HG03520 (cell line): ENCODE measurements around the gene GALR1.

ENCODE experiments used
- ATAC-seq: cut with Tn5 transposase; IDR thresholded peaks from one replicate; pipeline ENCODE4 v1.9.1; 2021; ENCODE audit warnings: mild to moderate bottlenecking, moderate library complexity; ENCODE audit not compliant: unreplicated experiment

The GALR1 gene

DNA sequence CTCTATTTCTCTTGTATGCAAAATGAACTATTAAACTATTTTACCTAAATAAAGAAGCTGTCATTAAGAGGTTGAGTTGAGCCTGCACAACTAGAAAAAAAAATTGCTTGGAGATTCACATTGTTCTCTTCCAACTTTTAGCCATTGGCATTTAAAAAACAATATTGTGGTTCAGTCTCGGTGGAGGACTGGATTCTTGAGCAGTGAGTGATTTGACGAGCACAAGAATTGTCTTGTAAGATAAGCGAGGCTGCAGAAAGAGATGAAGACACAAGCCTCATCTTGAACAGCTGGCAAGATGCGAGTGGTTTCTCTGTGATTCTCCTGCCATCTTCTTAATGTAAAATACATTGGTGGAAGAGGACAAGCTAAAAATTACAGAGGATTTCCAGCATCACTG is 67.0 kb downstream of the GALR1 start:
- no peak for ATAC-seq

DNA sequence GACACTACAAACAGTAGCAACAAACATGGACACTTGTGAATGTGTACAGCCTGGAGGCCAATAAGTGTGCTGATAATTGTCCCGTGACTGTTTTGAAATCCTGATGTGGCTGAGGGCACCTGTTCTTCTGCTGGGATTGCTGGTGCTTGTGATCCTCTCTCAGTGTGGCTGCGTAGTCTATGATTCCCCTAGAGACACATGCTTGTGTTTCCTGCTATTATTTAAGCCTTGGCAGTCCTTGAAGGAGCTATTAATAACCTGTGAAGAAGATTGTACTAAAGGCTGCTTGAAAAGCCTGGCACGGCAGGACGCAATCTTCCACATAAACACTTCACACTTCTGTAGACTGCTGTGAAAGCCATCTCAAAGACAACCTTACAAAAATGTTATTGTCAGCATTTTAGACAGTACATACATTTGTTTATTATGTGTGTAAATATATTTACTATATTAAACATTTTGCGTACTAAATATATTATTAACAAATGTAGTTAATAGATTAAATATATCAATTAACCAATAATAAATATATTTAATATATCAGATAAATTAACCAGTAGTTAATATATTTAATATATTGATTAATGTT is 71.4 kb downstream of the GALR1 start:
- ATAC-seq: no peak

DNA sequence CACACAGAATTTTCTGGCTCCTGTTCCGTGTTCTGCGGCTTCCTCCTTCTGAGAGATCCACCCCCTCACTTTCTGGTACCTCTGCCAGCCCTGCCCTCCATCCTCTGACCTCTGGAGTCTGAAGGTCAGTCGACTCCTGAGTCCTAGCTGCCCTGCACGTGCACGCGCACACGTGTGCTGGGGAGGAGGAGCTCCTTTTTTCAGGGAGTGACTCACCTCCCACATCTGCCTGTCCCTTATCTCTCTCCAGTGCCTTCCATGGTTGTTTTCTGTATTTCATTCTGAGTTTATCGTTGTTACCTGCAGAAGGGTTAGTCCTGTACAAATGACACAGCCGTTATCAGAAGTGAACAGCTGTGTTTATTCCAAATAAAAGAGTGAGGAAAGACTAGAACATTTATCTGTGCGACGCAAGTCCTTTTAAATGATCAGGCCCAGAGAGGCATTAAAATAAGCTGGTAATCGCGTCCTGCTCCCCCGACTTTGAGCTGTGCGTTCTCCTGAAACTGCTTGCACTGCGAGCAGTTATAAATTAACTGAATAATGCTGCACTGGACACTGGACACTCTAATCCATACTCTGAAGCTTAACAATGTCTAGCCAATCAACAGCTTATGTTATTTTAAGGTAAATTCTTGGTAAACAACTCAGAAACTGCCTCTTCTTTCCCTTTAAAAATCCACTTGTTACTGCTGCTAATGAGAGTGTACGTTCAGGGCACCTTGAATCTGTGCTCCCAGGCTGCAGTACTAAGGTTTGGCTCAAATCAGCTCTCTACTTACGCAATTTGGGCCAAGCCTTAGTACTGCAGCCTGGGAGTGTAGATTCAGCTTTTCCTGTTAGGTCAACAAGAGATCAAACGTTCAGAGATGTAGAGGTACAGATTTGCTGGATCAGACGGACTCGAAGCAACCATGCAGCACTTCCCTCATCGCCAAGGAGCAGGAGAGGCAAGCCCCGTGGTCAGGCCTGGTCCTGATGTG is 72.5 kb downstream of the GALR1 start:
- ATAC-seq: no peak

DNA sequence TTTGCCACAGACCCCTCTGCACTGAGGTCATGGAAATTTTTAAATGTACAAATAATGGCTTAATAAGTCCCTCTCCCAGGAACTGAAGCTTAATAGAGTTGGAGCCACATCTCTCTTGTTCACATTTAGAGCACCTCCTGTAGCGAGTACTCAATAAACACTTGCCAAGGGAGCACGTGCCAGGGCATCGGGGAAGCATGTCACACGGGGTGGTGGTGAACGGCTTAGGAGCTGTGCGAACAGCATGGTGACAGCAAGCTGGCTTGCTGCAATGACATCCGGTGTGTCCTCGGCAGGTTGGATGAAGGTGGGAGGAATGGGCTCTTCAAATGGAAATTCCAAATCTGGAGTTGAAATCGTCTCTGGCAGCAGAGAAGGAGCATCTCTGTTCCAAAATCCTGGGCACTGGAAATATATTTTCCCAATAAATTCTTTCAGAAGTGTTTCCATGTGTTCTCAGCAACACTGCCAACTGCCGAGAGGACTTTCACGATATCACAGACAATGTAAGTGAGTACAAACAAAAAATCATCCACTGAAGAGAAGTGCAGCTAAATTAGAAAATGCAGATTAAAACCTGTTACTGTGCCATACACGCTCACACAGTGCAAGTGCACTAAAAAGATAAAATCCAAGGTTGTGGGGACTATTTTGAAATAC is 74.1 kb downstream of the GALR1 start:
- no peak for ATAC-seq
